ENCODE results near the gene TAAR6. TPM values are rescaled to one million over a fixed set of nuclear protein-coding genes. Genes with fewer than 3 reads are reported as not detected.

Gene TAAR6
- total RNA-seq, 1 experiment from 2014 or later = not detected

DNA sequence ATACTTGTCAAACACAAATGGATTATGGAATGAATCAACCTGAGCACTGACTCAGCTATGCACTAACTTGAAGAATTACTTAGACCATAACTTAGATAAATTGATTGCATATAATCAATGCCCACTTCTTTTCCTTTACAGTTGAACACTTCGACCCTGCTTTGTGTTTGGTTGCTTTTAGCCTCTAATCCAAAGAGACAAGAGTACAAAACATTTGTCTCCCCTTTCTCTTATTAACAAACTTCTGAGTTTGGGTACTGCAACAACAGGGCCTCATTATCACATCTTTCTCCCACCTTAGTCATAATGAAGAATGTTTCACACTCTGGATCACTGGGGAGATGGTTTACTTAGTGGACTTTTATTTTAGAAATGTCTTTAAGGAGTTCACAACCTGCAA lies 2.6 kb upstream of the TAAR6 start:
- no peaks in the 10 kb centered on the region for H3K23me2 ChIP-seq (ENCODE audit: insufficient read length, low read depth, low read length, poor library complexity, severe bottlenecking)
- Mint-ChIP-seq H3K36me3 (ENCODE audit: insufficient read depth in 1 of 3, low read depth in 3 of 3) (no peaks in the 10 kb centered on the region), H3K27me3 (ENCODE audit: low read depth) (no peaks in the 10 kb centered on the region), H3K4me1 (peaks cover 32% of the 10 kb centered on the region in 2 experiments), H3K4me3 (no peak overlapping the region), H3K27ac (peak overlapping the region in 1 of 3 experiments; percentile 17; a peak in 1 of 7 replicates), H3K9me3 (no peaks in the 10 kb centered on the region)
- H3K4me2 ChIP-seq (ENCODE audit: insufficient read depth, insufficient read length, low read length) = no peak overlapping the region
- H3K79me1 ChIP-seq (ENCODE audit: insufficient read depth, low read depth, low read length, poor library complexity, severe bottlenecking) = no peaks in the 10 kb centered on the region
- no peak overlapping the region for H2BK12ac ChIP-seq (ENCODE audit: insufficient read length, low read depth, low read length)
- peaks cover 7% of the 10 kb centered on the region; the same call in 1 of the 2 replicates for H3K4me1 ChIP-seq (ENCODE audit: insufficient read depth, low read length)
- H4K20me1 ChIP-seq (ENCODE audit: control insufficient read depth, insufficient read depth, insufficient read length) = no peaks in the 10 kb centered on the region
- no peak overlapping the region for H4K5ac ChIP-seq (ENCODE audit: insufficient read length, low read depth, low read length)
- H3K9ac ChIP-seq (ENCODE audit: extremely low read depth, insufficient read length, low read length) = no peak overlapping the region
- no peak overlapping the region for H4K91ac ChIP-seq (ENCODE audit: insufficient read length, low read depth, low read length)
- no peaks in the 10 kb centered on the region for H3K9me3 ChIP-seq (ENCODE audit: control insufficient read depth, low read depth, low read length)
- TF ChIP-seq, protein P1, sequence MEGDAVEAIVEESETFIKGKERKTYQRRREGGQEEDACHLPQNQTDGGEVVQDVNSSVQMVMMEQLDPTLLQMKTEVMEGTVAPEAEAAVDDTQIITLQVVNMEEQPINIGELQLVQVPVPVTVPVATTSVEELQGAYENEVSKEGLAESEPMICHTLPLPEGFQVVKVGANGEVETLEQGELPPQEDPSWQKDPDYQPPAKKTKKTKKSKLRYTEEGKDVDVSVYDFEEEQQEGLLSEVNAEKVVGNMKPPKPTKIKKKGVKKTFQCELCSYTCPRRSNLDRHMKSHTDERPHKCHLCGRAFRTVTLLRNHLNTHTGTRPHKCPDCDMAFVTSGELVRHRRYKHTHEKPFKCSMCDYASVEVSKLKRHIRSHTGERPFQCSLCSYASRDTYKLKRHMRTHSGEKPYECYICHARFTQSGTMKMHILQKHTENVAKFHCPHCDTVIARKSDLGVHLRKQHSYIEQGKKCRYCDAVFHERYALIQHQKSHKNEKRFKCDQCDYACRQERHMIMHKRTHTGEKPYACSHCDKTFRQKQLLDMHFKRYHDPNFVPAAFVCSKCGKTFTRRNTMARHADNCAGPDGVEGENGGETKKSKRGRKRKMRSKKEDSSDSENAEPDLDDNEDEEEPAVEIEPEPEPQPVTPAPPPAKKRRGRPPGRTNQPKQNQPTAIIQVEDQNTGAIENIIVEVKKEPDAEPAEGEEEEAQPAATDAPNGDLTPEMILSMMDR (conservative IDR thresholded peaks at IDR 0.05) = no peak
- no peak overlapping the region for H2AFZ ChIP-seq (ENCODE audit: low read length)
- no peak overlapping the region for H4K8ac ChIP-seq (replicated peaks; ENCODE audit: insufficient read length, low read depth, low read length)
- H3K18ac ChIP-seq (ENCODE audit: insufficient read length, low read depth, low read length) = no peak overlapping the region
- no peak overlapping the region for H2AK5ac ChIP-seq (ENCODE audit: insufficient read length, low read length)
- no peak overlapping the region for H3K27ac ChIP-seq (ENCODE audit: insufficient read length, low read depth, low read length)
- DNase-seq = no peak
- H3T11ph ChIP-seq (ENCODE audit: low read length) = no peak overlapping the region
- no CpG with 5 or more reads among the region's 1 CpG for WGBS (ENCODE audit: extremely low coverage, insufficient read length, low lambda C conversion rate)
- no peak overlapping the region for H2BK20ac ChIP-seq (ENCODE audit: low read depth, low read length, poor library complexity, severe bottlenecking)
- no peak overlapping the region for H3K4ac ChIP-seq (ENCODE audit: low read depth, low read length)
- H3K14ac ChIP-seq (ENCODE audit: insufficient read depth, low read length) = no peak overlapping the region
- no peaks in the 10 kb centered on the region for H3K27me3 ChIP-seq (ENCODE audit: insufficient read depth, low read length)
- no peak overlapping the region for H2BK5ac ChIP-seq (ENCODE audit: insufficient read length, low read length)
- no peak overlapping the region for H3K23ac ChIP-seq (ENCODE audit: insufficient read length, low read depth, low read length)
- no peak overlapping the region for H3K56ac ChIP-seq (ENCODE audit: insufficient read length, low read depth, low read length)
- no peak overlapping the region for H2BK120ac ChIP-seq (ENCODE audit: low read depth, low read length, poor library complexity, severe bottlenecking)
- H2BK15ac ChIP-seq (ENCODE audit: low read depth, low read length) = no peak overlapping the region
- H3K79me2 ChIP-seq (ENCODE audit: insufficient read depth, low read length) = no peaks in the 10 kb centered on the region

Measured in H9 (cell line).